HTR-8/SVneo (cell line): Measurements from ENCODE around the gene MACO1.
"Not testable (repeated sequence)": the region's sequence is repeated elsewhere in the genome, so short reads cannot be mapped to it uniquely, and the experiment has no call there.

Experiments
- DNase-seq: peaks from one replicate; pipeline ENCODE4 v3.0.0; 2011; ENCODE audit warnings: low spot score, mixed read lengths; ENCODE audit not compliant: insufficient read length
- FAIRE-seq: peaks from 2 replicates; lab custom pipeline; 2011; peaks lifted over from hg19 to GRCh38; lab: Jason Lieb, UNC

Gene MACO1

GRCh38 chr1:25419339-25419738, 11.4 kb upstream of the MACO1 start:
- DNase-seq, FAIRE-seq: not testable (repeated sequence)

DNA sequence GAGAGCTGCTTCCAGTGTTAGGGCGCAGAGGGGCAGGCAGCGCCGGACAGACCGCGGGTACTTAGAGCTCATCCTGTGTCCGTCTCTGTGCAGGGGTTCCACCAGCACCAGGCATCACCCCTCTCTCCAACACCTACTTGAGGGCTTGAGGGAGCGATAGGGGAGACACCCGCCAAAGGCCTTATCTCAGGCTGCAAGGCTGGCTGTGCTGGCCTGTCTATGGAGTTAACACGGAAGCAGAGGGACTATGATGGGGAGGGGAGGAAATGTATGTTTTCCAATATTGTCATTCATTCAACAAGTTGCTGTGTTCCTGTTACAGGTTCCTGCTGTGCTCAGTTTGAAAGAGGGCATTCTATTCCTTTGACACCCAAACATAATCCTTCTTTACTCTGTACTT, 10.0 kb upstream of the MACO1 start, which contains the start of gene RHCE:
RHCE (minus strand) TSS at position 111 of the 400 bp plus-strand sequence; CDS start at position 72, 39 bp downstream.
- not testable (repeated sequence) for FAIRE-seq, DNase-seq

GRCh38 chr1:25423206-25423605, 7.5 kb upstream of the MACO1 start:
- DNase-seq, FAIRE-seq: not testable (repeated sequence)

DNA sequence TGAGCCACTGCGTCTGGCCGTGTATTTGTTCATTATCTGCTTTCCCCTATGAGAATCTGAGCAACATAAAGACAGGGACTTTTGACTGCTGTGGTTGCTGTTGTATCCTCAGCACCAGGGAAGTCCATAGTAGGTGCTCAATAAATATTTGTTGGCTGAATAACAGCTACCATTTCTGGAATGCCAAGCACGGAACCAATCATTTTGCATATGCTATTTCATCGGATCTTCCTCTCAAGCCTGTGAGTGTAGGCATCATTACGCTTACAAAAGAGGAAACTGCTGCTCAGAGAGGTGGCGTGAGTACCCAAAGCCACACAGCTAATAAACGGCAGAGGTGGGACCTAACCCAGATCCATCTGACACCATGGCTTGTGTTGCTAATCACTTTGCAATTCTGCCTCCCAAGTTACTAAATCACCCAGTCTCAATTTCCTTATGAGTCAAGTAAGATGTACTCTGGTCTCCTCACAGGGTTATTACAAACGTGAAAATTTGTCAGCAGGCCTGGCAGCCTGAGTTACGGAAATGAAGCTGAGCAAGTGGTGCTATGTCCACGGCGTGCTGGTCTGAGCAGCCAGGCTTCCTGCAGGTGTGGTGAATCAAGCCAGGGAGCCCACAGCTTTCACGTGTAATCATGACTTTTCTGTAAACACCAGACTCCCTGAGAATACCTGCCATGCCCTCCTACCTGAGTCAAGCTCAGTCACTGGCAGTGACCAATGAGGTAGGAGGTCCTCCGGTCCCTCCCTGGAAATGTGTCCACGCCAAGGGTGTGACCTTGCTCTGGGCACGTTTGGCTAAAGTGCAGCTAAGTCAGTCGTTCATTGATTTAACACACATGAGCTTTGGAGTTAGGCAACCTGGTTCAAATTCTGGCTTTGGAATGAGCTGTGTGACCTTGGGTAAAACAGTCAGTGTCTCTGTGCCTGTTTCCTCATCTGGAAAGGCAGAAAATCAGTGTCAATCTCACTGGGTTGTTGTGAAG, 5.3 kb upstream of the MACO1 start:
- DNase-seq (no peak), FAIRE-seq (no peak)

DNA sequence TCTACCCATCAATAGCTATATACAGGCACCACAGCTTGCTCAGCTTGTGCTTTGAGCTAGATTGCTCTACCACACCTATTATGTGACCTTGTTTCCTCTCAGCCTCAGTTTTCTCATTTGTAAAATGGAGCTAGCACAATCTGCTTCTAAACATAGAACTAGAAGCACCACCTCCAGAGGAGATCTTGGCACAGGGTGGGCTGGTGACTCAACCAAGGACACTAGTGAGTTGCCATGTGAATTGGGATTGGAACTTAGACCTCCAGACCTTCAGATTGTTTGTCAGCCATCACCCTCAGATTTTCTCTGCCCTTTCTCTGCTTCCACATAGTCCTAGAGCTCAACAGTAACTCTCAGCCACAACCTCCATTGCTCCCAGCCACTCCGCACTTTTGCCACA, 3.0 kb upstream of the MACO1 start:
- no peak for FAIRE-seq
- DNase-seq = no peak

DNA sequence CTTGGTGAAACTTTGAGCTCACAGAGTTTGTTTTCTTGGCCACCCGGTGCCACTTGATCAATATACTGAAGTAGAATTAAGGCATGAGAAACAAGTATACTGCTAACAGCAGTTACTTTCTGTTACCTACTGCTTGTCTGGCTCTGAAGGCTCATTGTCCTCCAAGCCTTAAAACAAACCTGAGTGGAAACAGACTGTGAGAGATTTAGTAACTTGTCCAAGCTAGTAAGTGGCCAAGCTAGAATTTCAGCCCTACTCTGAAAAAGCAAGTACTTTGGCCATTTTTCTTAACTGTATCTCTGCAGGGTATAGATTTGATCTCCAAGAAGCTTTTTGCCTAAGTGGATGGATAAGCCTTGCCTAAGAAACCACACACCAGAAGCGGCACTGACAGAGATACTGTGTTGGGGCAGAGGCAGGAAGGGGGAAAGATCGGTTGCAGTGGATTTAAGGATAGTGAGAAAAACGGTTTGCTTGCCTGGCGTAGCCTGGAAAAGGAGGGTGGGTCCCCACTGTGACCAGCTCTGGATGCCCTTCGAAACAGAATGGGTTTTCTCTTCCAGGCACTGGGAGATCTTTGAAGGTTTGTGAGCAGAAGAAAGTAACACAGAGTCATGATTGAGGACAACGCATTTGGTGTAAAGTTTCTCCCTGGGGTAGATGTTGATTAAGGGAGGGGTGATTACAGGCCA, 2.1 kb upstream of the MACO1 start:
- FAIRE-seq (no peak), DNase-seq (no peak)

- FAIRE-seq (no peak), DNase-seq (peak; percentile 8)
Observed at GRCh38 chr1:25430967-25431881, 527 bp downstream of the MACO1 start.

- FAIRE-seq = no peak
Observed at GRCh38 chr1:25431955-25432719, 1.4 kb downstream of the MACO1 start.

DNA sequence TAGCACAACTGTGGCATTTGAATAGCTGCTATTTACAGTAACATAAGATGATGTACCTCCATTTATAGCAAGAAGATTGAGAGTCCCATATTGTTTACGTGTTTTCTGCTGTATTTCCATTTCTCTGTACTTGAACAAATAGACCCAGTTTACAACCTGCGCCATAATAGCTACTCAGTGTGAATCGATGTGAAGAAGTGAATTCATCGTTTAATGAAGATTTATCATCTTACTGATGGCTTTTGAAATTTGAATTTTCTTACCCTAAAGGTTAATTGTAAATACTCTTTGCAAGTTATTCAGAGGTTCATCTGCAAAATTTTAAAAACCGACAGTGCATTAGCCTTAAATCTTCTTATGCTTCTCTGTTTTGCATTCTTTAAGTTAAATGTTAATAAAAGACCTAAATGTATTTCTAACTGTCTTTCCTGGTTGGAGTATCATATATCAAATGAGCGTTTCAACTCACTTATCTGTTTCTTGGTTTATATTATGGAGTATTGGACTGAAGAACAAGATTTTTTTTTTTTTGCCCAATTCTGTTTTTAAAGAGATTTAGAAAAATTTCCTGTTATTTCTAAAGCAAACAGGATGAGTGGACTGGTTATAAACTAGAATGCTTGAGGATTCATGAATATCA, 2.2 kb downstream of the MACO1 start:
- FAIRE-seq (no peak), DNase-seq (no peak)

More at GRCh38 chr1:25431955-25432719, 1.4 kb downstream of the MACO1 start:
- DNase-seq = no peak

- no peak for FAIRE-seq
- no peak for DNase-seq
Observed at GRCh38 chr1:25433389-25434186, 2.9 kb downstream of the MACO1 start.

DNA sequence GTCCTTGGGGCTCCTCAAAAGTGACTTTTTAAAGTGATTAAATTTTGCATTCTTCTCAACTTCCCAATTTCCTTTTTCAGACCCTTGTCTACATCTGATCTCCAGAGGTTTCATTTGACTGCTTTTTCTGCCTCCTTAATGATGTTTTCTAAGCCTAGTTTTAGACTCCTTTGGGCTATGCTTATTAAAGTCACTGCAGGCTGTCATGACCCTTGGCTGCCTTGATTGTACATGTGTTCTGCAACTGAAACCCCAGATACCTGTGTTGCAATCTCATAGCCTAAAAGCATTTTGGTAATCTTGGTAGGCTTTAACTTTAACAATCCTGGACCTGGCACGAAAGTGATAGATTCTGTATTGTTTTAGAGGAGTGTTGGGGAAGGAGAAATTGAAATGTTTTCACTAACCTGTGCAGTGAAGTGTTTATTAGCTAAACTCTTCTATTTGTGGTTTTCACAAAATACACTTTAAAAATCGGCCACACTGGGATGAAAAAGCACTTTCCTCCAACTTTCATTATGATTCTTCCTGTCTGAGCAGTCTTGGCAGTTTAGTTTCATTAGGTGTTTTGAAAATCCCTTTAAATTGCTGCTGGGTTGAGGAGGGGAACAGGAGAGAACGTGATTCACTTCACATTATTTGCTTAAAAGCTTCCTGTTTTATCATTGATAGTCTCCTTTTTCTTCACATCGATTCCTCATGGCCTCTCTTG, 4.9 kb downstream of the MACO1 start:
- FAIRE-seq = no peak
- no peak for DNase-seq

DNA sequence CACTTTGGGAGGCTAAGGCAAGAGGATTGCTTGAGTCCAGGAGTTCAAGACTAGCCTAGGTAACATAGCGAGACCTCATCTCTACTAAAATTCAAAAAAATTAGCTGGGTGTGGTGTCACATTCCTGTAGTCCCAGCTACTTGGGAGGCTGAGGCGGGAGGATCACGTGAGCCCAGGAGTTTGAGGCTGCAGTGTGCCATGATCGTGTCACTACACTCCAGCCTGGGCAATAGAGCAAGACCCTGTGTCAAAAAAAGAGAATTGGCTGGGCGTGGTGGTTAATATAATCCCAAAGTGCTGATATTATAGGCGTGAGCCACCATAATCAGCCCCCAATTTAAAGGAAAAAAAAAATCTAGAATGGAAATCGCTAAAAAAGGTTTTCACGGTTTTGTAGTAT, 7.0 kb downstream of the MACO1 start:
- DNase-seq = no peak
- FAIRE-seq = no peak

GRCh38 chr1:25439287-25439686, 8.6 kb downstream of the MACO1 start:
- DNase-seq = no peak
- FAIRE-seq = no peak

DNA sequence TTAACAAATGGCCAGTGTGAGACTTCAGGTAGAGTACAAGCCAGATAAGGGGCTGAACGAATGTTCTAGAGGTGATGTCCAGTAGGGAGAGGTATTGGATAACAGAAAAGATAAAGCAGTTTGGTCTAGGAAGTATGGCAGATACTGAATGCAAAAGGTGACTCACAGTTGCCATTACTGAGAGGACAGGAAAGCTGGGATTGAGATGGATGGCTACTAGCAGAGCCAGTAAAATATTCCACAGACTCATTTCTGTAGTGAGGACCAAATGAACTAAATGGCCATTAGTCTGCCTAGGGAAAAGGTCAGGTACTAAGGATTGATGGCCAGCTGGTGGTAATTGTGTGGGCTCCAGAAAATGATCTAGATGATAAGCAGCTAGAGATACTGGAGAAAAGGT, 11.5 kb downstream of the MACO1 start:
- DNase-seq = peak; percentile 13
- no peak for FAIRE-seq

GRCh38 chr1:25443030-25443699, 12.5 kb downstream of the MACO1 start:
- no peak for DNase-seq
- no peak for FAIRE-seq

DNA sequence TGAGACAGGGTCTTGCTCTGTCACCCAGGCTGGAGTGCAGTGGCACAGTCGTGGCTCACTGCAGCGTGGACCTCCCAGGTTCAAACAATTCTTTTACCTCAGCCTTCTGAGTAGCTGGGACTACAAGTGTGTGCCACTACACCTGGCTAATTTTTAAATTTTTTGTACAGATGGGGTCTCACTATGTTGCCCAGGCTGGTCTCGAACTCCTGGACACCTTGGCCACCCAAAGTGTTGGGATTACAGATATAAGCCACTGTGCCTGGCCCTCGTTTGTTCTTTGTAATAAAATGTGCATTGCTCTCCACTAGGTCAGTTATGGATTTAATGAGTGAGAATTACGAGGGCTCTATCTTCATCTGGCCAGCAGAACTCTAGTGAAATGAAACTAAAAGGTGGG, 13.9 kb downstream of the MACO1 start:
- not testable (repeated sequence) for FAIRE-seq, DNase-seq

DNA sequence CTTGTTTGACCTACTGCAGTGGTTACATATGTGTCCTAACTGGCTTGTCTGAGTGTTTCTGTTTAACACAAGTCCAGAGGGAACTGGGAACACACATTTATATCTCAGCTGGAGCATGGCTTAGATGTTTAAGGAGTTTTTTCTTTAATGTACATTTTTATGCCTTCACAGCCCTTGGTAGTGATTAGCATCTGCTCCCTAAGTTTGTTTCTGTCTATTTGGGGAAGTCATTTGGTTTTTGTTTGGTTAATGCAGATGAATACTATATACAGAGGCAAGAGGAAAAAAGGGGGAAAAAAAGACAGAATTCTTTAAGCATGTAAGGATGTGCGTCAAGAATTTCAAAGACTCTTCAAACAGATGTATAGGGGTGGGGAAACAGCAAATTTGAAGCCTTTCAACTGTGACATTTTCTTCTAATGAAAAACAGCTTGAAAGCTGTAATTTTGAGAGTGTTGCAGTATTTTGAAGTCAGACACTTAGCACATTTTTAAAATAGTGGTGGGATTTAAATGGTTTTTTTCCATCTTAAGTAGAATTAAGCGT, 15.4 kb downstream of the MACO1 start:
- DNase-seq (no peak), FAIRE-seq (no peak)
